HG02943 (cell line): ENCODE data around the gene TMPRSS7.
A peak's percentile ranks its signal among the peaks of the same experiment; 100 is the strongest.

Experiments used
- ATAC-seq: cut with Tn5 transposase; IDR thresholded peaks from one replicate; pipeline ENCODE4 v1.9.1; 2021; ENCODE audit warnings: mild to moderate bottlenecking, low read depth, moderate library complexity; ENCODE audit not compliant: unreplicated experiment

The TMPRSS7 gene

GRCh38 chr3:112092496-112093179 lies 58.1 kb downstream of the TMPRSS7 start:
- no peak for ATAC-seq

- no peak for ATAC-seq
These were observed 58.6 kb downstream of the TMPRSS7 start for GRCh38 chr3:112093180-112093522.

GRCh38 chr3:112095731-112096130 lies 61.2 kb downstream of the TMPRSS7 start:
- ATAC-seq = no peak

- ATAC-seq = no peak
These were observed 61.6 kb downstream of the TMPRSS7 start for GRCh38 chr3:112096176-112096575.

GRCh38 chr3:112097378-112097777 lies 62.8 kb downstream of the TMPRSS7 start:
- no peak for ATAC-seq

GRCh38 chr3:112101916-112102315 lies 67.4 kb downstream of the TMPRSS7 start:
- no peak for ATAC-seq

- no peak for ATAC-seq
These were observed 70.2 kb downstream of the TMPRSS7 start for GRCh38 chr3:112104774-112105173.

- no peak for ATAC-seq
These were observed 74.8 kb downstream of the TMPRSS7 start for GRCh38 chr3:112109322-112109721.

GRCh38 chr3:112111785-112112402 lies 77.4 kb downstream of the TMPRSS7 start:
- ATAC-seq = peak; percentile 47

- peak; percentile 29 for ATAC-seq
These were observed 80.1 kb downstream of the TMPRSS7 start for GRCh38 chr3:112114576-112115160.

GRCh38 chr3:112115161-112115739 lies 80.7 kb downstream of the TMPRSS7 start:
- ATAC-seq = no peak

- no peak for ATAC-seq
These were observed 81.4 kb downstream of the TMPRSS7 start for GRCh38 chr3:112115806-112116383.

- no peak for ATAC-seq
These were observed 82.2 kb downstream of the TMPRSS7 start for GRCh38 chr3:112116748-112117186.

GRCh38 chr3:112117415-112117814 lies 82.9 kb downstream of the TMPRSS7 start:
- ATAC-seq = no peak

GRCh38 chr3:112117841-112118571 lies 83.5 kb downstream of the TMPRSS7 start:
- no peak for ATAC-seq

GRCh38 chr3:112119962-112120836 lies 85.7 kb downstream of the TMPRSS7 start:
- no peak for ATAC-seq

GRCh38 chr3:112121577-112122547 lies 87.3 kb downstream of the TMPRSS7 start:
- ATAC-seq = no peak

GRCh38 chr3:112122870-112123269 lies 88.3 kb downstream of the TMPRSS7 start:
- no peak for ATAC-seq
